Left colon (tissue), 2 donors: ENCODE results near the gene FSD2. TPM values are rescaled to one million over a fixed set of nuclear protein-coding genes. Genes with fewer than 3 reads are reported as not detected.
"Not testable (repeated sequence)": the region's sequence is repeated elsewhere in the genome, so short reads cannot be mapped to it uniquely, and the experiment has no call there.

Experiments
- ATAC-seq: fragments of 200-7000 bp; cut with Tn5 transposase; one replicate; pipeline ENCODE4 v1.9.1; 2020; ENCODE audit warnings: mild to moderate bottlenecking, moderate library complexity
- DNase-seq, 2 donors: peaks; one replicate each; pipeline ENCODE4 v3.0.0-alpha.2; 2020
- intact Hi-C, 2 donors: fragments of 100-400 bp; cut with DNase I in 1 of 2; cut with micrococcal nuclease in 1 of 2; formaldehyde crosslinking; loops; one replicate each; pipeline versions ENCODE4 v1.11.2 to v1.14.0; 2022; cut with DNase I, micrococcal nuclease
- total RNA-seq, 2 donors: library from RNA; stranded (reverse); fragmentation: NEBNext Ultra II Directional; extraction: Animal tissue kit (Norgen Biotek cat#: 25700); gene quantifications; one replicate each; pipeline ENCODE4 v1.2.1, GENCODE V29; 2021
- donor health status: DM: no; HTN: no; CAD: no.
- donor health status: DM: yes; HTN: yes; CAD: no.

Gene FSD2
- total RNA-seq, 2 donors from 2014 or later: not detected

- peak; percentile 49 for ATAC-seq
These were observed 55.1 kb downstream of the FSD2 start for GRCh38 chr15:82750831-82751180.

GRCh38 chr15:82749951-82750830 lies 55.7 kb downstream of the FSD2 start:
- ATAC-seq (peak; percentile 99), DNase-seq (peak; percentile 93 to 94)
- intact Hi-C loops: loop anchor here in 1 of 2 donors (10.0 kb wide), 1 partner anchor 205 kb away; the partner anchor contains the start of gene RPS17

More at GRCh38 chr15:82750831-82751180, 55.1 kb downstream of the FSD2 start:
- intact Hi-C loops: loop anchor here in 1 of 2 donors (10.0 kb wide), 1 partner anchor 206 kb away; the partner anchor contains the start of gene RPS17
- no peak for DNase-seq

- ATAC-seq (no peak), DNase-seq (no peak)
- intact Hi-C loops: no loop called here
These were observed 57.6 kb downstream of the FSD2 start for GRCh38 chr15:82748315-82748714.

GRCh38 chr15:82743810-82744209 lies 62.1 kb downstream of the FSD2 start:
- no peak for DNase-seq
- no peak for ATAC-seq
- intact Hi-C loops: no loop called here

GRCh38 chr15:82742134-82742533 lies 63.7 kb downstream of the FSD2 start:
- no peak for ATAC-seq
- no peak for DNase-seq
- intact Hi-C loops: no loop called here

GRCh38 chr15:82739086-82739485 lies 66.8 kb downstream of the FSD2 start:
- ATAC-seq: no peak
- DNase-seq: no peak
- intact Hi-C loops: no loop called here

- intact Hi-C loops: no loop called here
- no peak for ATAC-seq
- no peak for DNase-seq
These were observed 67.9 kb downstream of the FSD2 start for GRCh38 chr15:82737975-82738374.

- DNase-seq: no peak
- ATAC-seq: no peak
- intact Hi-C loops: no loop called here
These were observed 74.3 kb downstream of the FSD2 start for GRCh38 chr15:82731527-82731926.

- intact Hi-C loops: no loop called here
- DNase-seq: no peak
These were observed 75.8 kb downstream of the FSD2 start for GRCh38 chr15:82730022-82730530.

GRCh38 chr15:82726816-82727215 lies 79.1 kb downstream of the FSD2 start:
- DNase-seq (no peak), ATAC-seq (no peak)
- intact Hi-C loops: no loop called here

More at GRCh38 chr15:82730022-82730530, 75.8 kb downstream of the FSD2 start:
- no peak for ATAC-seq

GRCh38 chr15:82715003-82715402 lies 90.9 kb downstream of the FSD2 start:
- DNase-seq (no peak), ATAC-seq (no peak)
- intact Hi-C loops: no loop called here

GRCh38 chr15:82714016-82714415 lies 91.9 kb downstream of the FSD2 start:
- DNase-seq (no peak), ATAC-seq (no peak)
- intact Hi-C loops: no loop called here

- no peak for DNase-seq
- intact Hi-C loops: no loop called here
- ATAC-seq: no peak
These were observed 93.8 kb downstream of the FSD2 start for GRCh38 chr15:82712036-82712435.

- intact Hi-C loops: no loop called here
- DNase-seq (no peak), ATAC-seq (no peak)
These were observed 94.9 kb downstream of the FSD2 start for GRCh38 chr15:82710926-82711490.

GRCh38 chr15:82710208-82710555 lies 95.7 kb downstream of the FSD2 start:
- intact Hi-C loops: no loop called here
- ATAC-seq: no peak
- no peak for DNase-seq

- DNase-seq: peak; percentile 62 to 80
- ATAC-seq: peak; percentile 98
- intact Hi-C loops: no loop called here
These were observed 96.3 kb downstream of the FSD2 start, which contains the start of gene AP3B2 for GRCh38 chr15:82709421-82710207. TSS of gene AP3B2 (minus strand) at chr15:82709875. CDS start at chr15:82709706, 169 bp downstream.

- intact Hi-C loops: no loop called here
- ATAC-seq (no peak), DNase-seq (no peak)
These were observed 96.8 kb downstream of the FSD2 start for GRCh38 chr15:82709081-82709420.

GRCh38 chr15:82705856-82706255 lies 100.0 kb downstream of the FSD2 start:
- DNase-seq, ATAC-seq, intact Hi-C loops: not testable (repeated sequence)
